ENCODE data around the gene PIP5K1C.

GRCh38 chr19:3615524-3616135 lies 84.6 kb downstream of the PIP5K1C start:
- TF ChIP-seq CTCF (IDR thresholded peaks at IDR 0.05) (no peak), ZFX (IDR thresholded peaks at IDR 0.05; ENCODE audit: borderline replicate concordance) (no peak)

Measured in 22Rv1 (cell line).